ENCODE data around the gene TCF19. TPM values are rescaled to one million over a fixed set of nuclear protein-coding genes. Genes with fewer than 3 reads are reported as not detected.
A peak's percentile ranks its signal among the peaks of the same experiment; 100 is the strongest.

The TCF19 gene
- total RNA-seq, 1 experiment from 2014 or later: 12.7 TPM

GRCh38 chr6:31202259-31203166 is 44.1 kb downstream of the TCF19 start (continued):
- TF ChIP-seq ZNF425 (CRISPR knock-in tag; conservative IDR thresholded peaks at IDR 0.05) (no peak), ZBTB43 (CRISPR knock-in tag; IDR thresholded peaks at IDR 0.05) (no peak), ETV6 (CRISPR knock-in tag; IDR thresholded peaks at IDR 0.05) (no peak), ARID4B (CRISPR knock-in tag; IDR thresholded peaks at IDR 0.05; ENCODE audit: borderline replicate concordance) (no peak), GRHL2 (CRISPR knock-in tag; IDR thresholded peaks at IDR 0.05; ENCODE audit: insufficient replicate concordance, severe bottlenecking) (no peak), PRDM15 (CRISPR knock-in tag; IDR thresholded peaks at IDR 0.05) (no peak)

- Mint-ChIP-seq H3K36me3 (peaks cover 8% of the 10 kb centered on the region), H3K27me3 (ENCODE audit: low read depth) (no peaks in the 10 kb centered on the region; the same call in 1 of the 2 replicates), H3K27ac (peak overlapping the region; percentile 55), H3K4me1 (peaks cover 18% of the 10 kb centered on the region), H3K4me3 (no peak overlapping the region; the same call in 1 of the 2 replicates), H3K9me3 (peaks cover 13% of the 10 kb centered on the region)
- DNase-seq (ENCODE audit: low spot score) (no peak), ATAC-seq (no peak)
- POLR2A ChIA-PET: no interaction called here
- CTCF ChIA-PET: interaction anchor here (0.6 to 1.1 kb wide), 5 partner anchors 11 to 584 kb away, joined by 3 to 13 read pairs (median 4); no protein-coding TSS in a partner anchor
- TF ChIP-seq FOXP1 (CRISPR knock-in tag; IDR thresholded peaks at IDR 0.05; ENCODE audit: borderline replicate concordance) (no peak), NR2C2 (CRISPR knock-in tag; IDR thresholded peaks at IDR 0.05) (no peak), ZNF281 (CRISPR knock-in tag; IDR thresholded peaks at IDR 0.05) (no peak), EMX1 (CRISPR knock-in tag; IDR thresholded peaks at IDR 0.05) (no peak), HMGA2 (CRISPR knock-in tag; IDR thresholded peaks at IDR 0.05) (no peak), USF2 (CRISPR knock-in tag; IDR thresholded peaks at IDR 0.05) (no peak), TP53 (CRISPR knock-in tag; IDR thresholded peaks at IDR 0.05) (no peak), FOXJ3 (CRISPR knock-in tag; IDR thresholded peaks at IDR 0.05; ENCODE audit: borderline replicate concordance) (no peak), RELA (CRISPR knock-in tag; IDR thresholded peaks at IDR 0.05; ENCODE audit: borderline replicate concordance) (no peak), ZBTB43 (CRISPR knock-in tag; IDR thresholded peaks at IDR 0.05) (no peak)
Observed at GRCh38 chr6:31203345-31203979, 45.1 kb downstream of the TCF19 start.

All from WTC11 (cell line).